GM10266 (cell line): ENCODE data around the gene C5orf34.
"Not testable (repeated sequence)": the region's sequence is repeated elsewhere in the genome, so short reads cannot be mapped to it uniquely, and the experiment has no call there.

Experiments
- DNase-seq: peaks from one replicate; pipeline ENCODE4 v3.0.0; 2012; ENCODE audit errors: extremely low spot score
- TF ChIP-seq, protein P1 (sequence below): IDR thresholded peaks from 2 replicates; pipeline ENCODE4 v1.5.1; 2012; ENCODE audit warnings: mild to moderate bottlenecking, low read depth; ENCODE audit not compliant: control insufficient read depth, insufficient read depth; ENCODE audit errors: missing control alignments

C5orf34 gene

DNA sequence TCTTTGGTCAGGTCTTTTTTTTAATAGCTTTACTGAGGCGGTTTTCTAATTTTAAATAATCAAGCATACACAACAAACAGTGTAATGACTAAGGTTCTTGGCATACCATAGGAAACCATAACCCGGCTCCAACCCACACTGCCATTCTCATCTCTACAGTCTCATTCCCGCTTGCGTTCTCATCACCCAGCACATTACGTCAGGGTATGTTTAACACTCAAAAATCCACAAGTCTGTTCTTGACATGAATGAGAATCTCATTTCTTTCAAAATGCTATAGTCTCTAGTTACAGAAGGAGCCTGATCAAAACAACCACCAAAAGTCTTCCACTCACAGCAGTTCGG lies 505 bp downstream of the C5orf34 start:
- TF ChIP-seq, protein P1, sequence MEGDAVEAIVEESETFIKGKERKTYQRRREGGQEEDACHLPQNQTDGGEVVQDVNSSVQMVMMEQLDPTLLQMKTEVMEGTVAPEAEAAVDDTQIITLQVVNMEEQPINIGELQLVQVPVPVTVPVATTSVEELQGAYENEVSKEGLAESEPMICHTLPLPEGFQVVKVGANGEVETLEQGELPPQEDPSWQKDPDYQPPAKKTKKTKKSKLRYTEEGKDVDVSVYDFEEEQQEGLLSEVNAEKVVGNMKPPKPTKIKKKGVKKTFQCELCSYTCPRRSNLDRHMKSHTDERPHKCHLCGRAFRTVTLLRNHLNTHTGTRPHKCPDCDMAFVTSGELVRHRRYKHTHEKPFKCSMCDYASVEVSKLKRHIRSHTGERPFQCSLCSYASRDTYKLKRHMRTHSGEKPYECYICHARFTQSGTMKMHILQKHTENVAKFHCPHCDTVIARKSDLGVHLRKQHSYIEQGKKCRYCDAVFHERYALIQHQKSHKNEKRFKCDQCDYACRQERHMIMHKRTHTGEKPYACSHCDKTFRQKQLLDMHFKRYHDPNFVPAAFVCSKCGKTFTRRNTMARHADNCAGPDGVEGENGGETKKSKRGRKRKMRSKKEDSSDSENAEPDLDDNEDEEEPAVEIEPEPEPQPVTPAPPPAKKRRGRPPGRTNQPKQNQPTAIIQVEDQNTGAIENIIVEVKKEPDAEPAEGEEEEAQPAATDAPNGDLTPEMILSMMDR, result no peak
- no peak for DNase-seq

DNA sequence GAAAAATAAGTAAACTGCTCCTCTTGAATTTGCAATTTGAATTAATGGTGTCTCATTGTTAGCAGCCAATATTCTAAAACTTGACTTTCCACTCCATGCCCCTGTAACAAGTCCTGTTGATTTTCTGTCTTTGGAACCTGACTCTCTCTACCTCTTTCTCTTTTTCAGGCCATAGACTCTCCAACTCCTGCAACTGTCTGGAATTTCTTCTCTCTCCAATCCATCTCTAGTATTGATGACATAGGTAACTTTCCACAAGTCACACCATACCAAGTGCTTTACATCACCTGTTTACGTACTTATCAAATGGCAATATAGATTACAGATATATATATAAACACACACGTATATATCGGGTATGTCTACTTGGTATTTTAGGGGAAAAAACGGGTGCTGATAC lies 923 bp downstream of the C5orf34 start:
- no peak for DNase-seq
- TF ChIP-seq, protein P1, result no peak

DNA sequence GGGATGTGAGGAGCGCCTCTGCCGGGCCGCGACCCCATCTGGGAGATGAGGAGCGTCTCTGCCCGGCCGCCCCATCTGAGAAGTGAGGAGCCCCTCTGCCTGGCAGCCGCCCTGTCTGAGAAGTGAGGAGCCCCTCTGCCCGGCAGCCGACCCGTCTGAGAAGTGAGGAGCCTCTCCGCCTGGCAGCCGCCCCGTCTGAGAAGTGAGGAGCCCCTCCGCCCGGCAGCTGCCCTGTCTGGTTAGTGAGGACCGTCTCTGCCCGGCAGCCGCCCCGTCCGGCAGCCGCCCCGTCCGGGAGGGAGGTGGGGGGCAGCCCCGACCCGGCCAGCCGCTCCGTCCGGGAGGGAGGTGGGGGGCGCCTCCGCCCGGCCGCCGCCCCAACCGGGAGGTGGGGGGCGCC lies 3.9 kb downstream of the C5orf34 start:
- not testable (repeated sequence) for DNase-seq

DNA sequence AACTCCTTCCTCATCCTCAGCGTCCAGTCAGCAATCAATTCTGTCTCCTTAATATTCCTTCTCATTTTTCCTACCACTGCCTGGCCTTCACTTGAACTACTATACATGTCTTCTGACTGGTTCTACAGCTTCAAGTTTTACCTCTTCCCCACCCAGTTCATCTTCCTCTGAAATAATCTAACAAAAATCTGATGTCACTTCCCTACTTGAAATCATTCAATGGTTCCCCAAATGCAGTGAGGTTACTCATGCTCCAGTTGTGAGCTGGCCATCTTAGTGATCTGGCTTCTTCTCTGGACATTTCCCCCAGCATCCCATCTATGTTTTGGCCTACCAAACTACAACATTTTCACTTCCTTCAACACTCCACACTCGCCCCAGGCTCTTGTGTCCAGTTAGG lies 16.4 kb downstream of the C5orf34 start:
- TF ChIP-seq, protein P1, result no peak
- DNase-seq, result no peak

DNA sequence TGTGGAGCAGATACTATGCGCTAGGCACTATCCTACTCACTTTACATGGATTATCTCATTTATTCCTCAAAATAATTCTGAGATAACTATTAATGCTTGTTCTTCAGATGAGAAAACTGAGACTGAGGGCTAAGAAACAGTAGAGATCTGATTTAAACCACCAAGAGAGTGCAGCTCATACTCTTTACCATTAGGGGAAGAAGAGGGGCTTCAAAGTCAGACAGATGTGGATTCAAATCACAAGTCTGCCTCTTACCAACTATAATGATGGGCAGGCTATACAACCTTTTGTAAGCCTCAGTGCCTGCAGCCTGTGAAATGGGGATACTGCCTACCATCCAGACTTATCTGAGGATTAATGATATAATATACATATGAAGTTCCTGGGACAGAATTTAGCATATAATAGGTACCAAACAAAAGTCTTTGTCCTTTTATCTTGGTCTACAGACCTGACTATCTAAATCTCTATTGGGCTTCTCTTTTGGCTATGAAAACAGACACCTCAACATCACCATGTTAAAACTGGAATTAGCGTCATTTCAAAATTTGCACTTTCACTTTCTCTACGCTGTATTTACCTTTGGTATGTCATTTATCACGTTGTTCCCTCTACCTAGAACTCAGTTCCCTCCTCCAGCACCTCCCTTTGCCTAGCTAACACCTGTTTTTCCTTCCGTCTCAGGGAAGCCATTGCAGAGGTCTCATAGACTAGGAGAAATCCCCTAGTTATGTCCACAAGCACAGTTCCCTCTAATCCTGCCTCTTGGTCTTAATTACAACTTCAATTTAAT lies 17.4 kb downstream of the C5orf34 start:
- TF ChIP-seq, protein P1, result no peak
- DNase-seq, result no peak

DNA sequence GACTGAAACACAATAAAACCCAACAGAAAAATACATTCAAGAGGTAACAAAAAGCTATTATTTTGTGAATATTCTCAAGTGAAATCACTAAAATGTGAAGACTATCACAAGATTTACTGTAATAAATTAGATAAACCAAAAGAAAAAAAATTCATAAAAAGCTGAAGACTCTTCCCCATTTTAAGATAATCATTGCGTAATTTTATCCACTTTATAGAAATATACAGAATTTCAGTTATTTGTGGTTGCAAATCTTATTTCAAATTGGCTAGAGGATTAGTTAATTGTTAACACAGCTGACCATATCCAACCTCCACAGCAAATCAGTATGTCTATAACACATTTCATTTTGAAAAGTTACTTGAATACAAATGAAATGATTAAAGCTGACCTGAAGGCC lies 23.6 kb downstream of the C5orf34 start:
- DNase-seq, result no peak

DNA sequence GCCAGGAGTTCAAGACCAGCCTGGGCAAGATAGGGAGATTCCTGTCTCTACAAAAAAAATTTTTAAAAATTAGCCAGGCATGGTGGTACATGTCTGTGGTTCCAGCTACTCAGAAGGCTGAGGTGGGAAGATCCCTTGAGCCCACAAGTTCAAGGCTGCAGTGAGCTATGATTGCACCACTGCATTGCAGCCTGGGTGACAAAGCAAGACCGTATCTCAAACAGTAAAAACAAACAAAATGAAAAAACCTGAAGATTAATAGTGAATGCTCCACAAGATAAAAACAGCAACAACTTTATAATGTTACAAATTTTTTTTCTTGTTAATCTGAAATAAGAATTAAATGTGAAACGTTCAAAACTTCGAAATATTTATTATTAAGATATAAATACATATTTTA lies 28.6 kb downstream of the C5orf34 start:
- TF ChIP-seq, protein P1, result no peak
- DNase-seq, result no peak

More for the DNA sequence above, 23.6 kb downstream of the C5orf34 start:
- TF ChIP-seq, protein P1, result no peak

DNA sequence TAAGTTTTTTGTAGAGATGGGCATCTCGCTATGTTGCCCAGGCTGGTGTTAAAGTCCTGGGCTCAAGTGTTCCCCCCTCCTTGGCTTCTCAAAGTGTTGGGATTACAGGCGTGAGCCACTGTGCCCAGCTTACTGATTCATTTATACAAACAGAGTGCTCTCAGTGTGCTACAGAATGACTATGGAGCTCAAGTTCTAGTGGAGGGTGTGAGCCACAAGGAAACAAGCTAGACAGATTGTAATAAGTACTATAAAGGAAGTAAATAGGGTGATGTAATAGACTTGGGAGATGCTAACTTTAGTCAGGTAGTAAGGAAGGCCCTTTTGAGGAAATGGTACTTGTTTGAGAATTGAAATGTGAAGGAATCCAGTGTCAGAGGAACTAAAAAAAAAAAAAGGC lies 29.5 kb downstream of the C5orf34 start:
- DNase-seq, result no peak
- TF ChIP-seq, protein P1, result no peak
